GM12891 (cell line): ENCODE results near the gene PCSK6.

ENCODE experiments used
- DNase-seq: peaks from one replicate; pipeline ENCODE4 v3.0.0; 2011; ENCODE audit warnings: low spot score; ENCODE audit not compliant: insufficient read length
- FAIRE-seq: peaks from 2 replicates; lab custom pipeline; 2011; peaks lifted over from hg19 to GRCh38; lab: Jason Lieb, UNC
- PAX5 ChIP-seq: IDR thresholded peaks from 2 replicates; pipeline ENCODE4 v1.6.1; 2011; ENCODE audit warnings: low read length, moderate library complexity, mild to moderate bottlenecking; ENCODE audit not compliant: insufficient read depth, severe bottlenecking
- POLR2A ChIP-seq: IDR thresholded peaks from 2 replicates; pipeline ENCODE4 v1.6.1; 2011; ENCODE audit warnings: low read depth, low read length, control low read depth
- POLR2AphosphoS5 ChIP-seq: IDR thresholded peaks from 2 replicates; pipeline ENCODE4 v1.6.1; 2011; ENCODE audit warnings: low read depth, low read length, control low read depth
- POU2F2 ChIP-seq: IDR thresholded peaks from 2 replicates; pipeline ENCODE4 v1.6.1; 2011; ENCODE audit warnings: low read depth, mild to moderate bottlenecking, control low read depth, low read length, moderate library complexity
- SPI1 ChIP-seq: IDR thresholded peaks from 2 replicates; pipeline ENCODE4 v1.6.1; 2011; ENCODE audit warnings: low read depth, low read length, control low read depth
- TAF1 ChIP-seq: IDR thresholded peaks from 2 replicates; pipeline ENCODE4 v1.6.1; 2011; ENCODE audit warnings: low read depth, low read length, control low read depth

Gene PCSK6

GRCh38 chr15:101309436-101310160 is 179.9 kb downstream of the PCSK6 start:
- DNase-seq (no peak), FAIRE-seq (no peak)
- TF ChIP-seq TAF1: no peak
- TF ChIP-seq POLR2A: no peak
- TF ChIP-seq POLR2AphosphoS5: no peak

DNA sequence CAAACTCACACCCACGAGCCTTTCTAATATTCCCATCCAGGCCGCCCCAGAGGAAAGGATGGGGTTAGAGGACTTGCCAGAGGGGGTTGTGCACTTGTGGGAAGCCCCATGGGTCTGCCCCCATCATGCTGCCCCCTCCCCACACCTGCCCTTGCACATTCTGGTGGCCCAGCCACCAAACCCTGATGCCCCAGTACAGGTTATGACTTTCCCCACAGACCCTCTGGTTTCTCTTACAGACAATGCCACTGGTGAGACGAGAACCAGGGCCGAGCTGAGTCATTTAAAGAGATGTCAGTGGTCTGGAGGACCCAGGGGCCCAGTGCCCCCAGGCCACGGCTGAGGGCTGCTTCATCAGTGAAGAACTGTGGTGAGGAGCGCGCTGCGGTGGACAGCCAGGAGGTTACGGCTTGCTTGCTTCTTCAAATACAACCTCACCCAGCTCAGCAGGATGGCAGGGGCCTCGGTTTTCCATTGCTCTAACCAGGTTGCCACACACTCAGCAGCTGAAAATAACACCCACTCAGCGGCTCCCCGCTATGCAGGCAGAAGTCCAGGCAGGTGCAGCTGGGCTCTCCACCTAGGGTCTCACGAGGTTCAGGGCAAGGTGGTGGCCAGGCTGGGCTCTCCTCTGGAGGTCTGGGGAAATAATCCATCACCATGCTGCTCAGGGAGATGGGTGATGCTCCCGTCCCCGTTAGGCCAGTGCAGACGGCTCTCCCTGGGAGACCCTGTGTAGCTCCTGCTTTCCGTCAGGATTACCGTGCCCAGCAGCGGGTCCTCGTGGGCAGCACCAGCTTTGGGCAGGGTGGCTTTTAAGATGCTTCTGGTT is 180.7 kb downstream of the PCSK6 start:
- DNase-seq (no peak), FAIRE-seq (no peak)
- TF ChIP-seq SPI1: no peak
- no peak for TF ChIP-seq TAF1
- no peak for TF ChIP-seq POU2F2
- no peak for TF ChIP-seq POLR2AphosphoS5
- no peak for TF ChIP-seq PAX5
- no peak for TF ChIP-seq POLR2A

- FAIRE-seq: no peak
- TF ChIP-seq POLR2AphosphoS5 (no peak), TAF1 (no peak), PAX5 (no peak), SPI1 (no peak), POU2F2 (no peak), POLR2A (no peak)
- DNase-seq: no peak
These were observed 181.5 kb downstream of the PCSK6 start for GRCh38 chr15:101307897-101308603.

DNA sequence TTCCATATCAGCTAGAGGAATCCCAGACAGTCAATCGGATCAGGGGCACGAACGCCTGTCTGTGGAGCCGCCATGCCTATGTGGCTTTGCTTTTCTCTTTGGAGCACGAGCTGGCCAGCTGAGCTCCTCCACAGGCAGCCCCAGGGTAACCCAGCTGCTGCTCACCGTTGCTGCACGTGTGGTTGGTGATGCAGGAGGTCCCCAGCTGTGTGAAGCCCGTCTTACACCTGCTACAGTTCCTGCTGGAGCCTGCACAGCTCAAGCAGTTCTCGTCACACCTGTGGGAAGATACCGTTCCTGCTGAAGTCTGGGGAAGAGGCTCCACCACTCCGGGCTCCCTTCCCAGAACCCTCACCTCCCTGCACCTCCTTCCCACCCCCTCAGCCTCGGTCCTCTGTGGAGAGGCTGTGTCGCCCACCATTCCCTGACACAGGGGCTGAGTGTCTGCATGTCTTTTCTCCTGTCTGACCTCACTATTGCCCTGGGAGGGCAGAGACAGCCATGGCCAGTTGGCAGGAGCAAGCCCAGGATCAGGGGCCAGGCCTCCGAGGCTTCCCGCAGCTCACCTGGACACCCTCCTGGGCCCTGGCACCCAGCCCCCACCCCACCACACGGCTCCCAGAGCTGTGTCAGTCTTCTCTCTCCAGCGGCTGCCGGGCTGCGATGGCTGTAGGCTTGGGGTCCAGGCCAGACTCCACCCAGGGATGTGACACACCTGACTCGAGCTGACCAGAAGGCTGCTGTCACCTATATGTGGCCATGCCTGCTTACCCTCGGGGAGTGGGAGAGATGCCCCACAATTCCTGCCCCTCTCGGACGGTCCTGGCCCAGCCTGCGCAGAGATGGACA is 182.2 kb downstream of the PCSK6 start:
- no peak for DNase-seq
- TF ChIP-seq POU2F2 (no peak), TAF1 (no peak), POLR2A (no peak), SPI1 (no peak), PAX5 (no peak), POLR2AphosphoS5 (no peak)
- peak; percentile 40 for FAIRE-seq

DNA sequence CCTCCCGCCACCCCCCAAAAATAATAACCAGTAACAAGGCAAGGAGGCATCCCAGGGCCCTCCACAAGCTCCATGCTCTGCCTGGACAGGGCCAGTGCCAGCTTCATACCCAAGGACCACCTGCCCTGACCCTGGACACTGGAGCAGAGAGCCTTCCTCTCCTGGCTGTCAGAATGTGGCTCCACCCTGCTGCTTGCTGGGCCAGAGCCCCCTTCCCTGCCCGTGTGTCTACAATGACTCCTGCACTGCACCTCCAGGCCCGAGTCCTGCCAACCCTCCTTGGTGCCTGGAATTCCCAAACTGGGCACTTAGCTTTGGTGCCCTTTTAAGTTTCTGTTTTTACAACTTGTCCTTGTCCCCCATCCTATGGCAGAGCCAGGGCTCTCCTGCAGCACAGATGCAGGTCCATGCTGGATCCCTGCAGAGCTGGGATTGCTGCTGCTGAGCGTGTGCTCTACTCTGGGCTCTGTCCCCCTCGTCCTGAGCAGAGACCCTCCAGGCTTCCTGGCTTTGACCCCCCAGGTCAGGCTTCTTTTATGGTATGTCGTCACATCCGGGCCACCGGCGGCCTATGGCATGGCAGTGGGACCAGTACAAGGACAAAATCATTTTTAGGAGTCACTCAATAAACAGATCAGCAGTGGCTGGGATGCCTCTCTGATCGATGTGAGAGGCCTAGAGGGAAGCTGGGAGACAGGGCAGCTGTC is 183.0 kb downstream of the PCSK6 start:
- TF ChIP-seq POU2F2 (no peak), POLR2AphosphoS5 (no peak), SPI1 (no peak), POLR2A (no peak), TAF1 (no peak), PAX5 (no peak)
- no peak for DNase-seq
- FAIRE-seq: no peak

DNA sequence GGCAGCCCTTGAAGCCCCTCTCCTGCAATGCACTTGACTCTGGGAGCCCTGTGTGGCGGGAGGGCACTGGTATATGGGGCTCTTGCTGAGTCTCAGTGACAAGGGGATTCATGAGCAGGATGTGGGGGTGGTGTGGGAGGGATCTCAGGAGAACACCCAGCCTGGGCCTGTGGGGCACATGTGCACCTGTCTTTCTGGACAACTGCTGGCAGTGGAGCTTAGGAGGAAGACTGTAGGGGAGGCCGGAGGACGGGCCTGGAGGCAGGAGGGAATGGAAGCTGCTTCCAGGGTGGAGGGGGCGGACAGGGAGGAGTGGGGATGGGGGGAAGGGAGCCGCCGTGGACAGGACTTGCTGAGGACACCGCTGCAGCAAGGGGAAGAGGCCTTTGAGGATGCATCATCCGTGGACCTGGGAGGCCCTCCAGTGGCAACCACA is 183.7 kb downstream of the PCSK6 start:
- DNase-seq (no peak), FAIRE-seq (no peak)
- TF ChIP-seq POU2F2 (no peak), POLR2A (no peak), POLR2AphosphoS5 (no peak), SPI1 (no peak), PAX5 (no peak), TAF1 (no peak)

DNA sequence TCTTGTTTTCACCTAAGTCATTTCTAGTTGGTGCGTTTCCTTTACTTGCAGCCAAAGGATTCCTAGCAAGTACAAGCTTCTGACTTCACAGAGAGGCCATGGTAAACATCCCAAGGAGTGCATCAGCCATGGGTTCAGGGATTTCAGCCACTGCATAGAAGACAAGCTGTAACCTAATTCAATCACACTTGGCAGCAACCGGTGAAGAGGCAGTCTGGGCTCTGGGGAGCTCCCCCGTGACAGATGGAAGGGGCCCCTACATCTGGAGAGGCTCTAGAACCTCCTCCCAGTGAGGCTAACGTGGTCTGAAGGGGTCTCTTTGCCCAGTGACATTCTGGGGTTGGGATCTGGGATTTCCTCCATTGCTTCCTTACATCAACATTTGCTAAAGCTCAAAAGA is 186.1 kb downstream of the PCSK6 start:
- no peak for TF ChIP-seq POLR2AphosphoS5
- TF ChIP-seq TAF1: no peak
- TF ChIP-seq PAX5: no peak
- TF ChIP-seq SPI1: no peak
- TF ChIP-seq POU2F2: no peak
- no peak for TF ChIP-seq POLR2A
- no peak for FAIRE-seq
- no peak for DNase-seq
